Germinal center (tissue), 1 donor: ENCODE data around the gene UBTD1.
"Not testable (repeated sequence)": the region's sequence is repeated elsewhere in the genome, so short reads cannot be mapped to it uniquely, and the experiment has no call there.

Experiments used
- DNase-seq: peaks from one replicate; pipeline ENCODE4 v3.0.0; 2012; ENCODE audit warnings: mixed read lengths, low spot score

Gene UBTD1

GRCh38 chr10:97538839-97539238 lies 40.1 kb downstream of the UBTD1 start:
- DNase-seq, result no peak

GRCh38 chr10:97539523-97540200 lies 40.9 kb downstream of the UBTD1 start:
- no peak for DNase-seq

GRCh38 chr10:97540669-97541500 lies 42.2 kb downstream of the UBTD1 start:
- no peak for DNase-seq

- no peak for DNase-seq
Observed at GRCh38 chr10:97542169-97543024, 43.7 kb downstream of the UBTD1 start.

- no peak for DNase-seq
Observed at GRCh38 chr10:97543025-97543546, 44.4 kb downstream of the UBTD1 start.

GRCh38 chr10:97546456-97547270 lies 47.9 kb downstream of the UBTD1 start:
- DNase-seq, result no peak

- DNase-seq, result no peak
Observed at GRCh38 chr10:97547271-97547600, 48.5 kb downstream of the UBTD1 start.

GRCh38 chr10:97547962-97548361 lies 49.2 kb downstream of the UBTD1 start:
- no peak for DNase-seq

GRCh38 chr10:97548828-97549455 lies 50.2 kb downstream of the UBTD1 start:
- DNase-seq, result no peak

- DNase-seq, result no peak
Observed at GRCh38 chr10:97549587-97550322, 51.0 kb downstream of the UBTD1 start.

GRCh38 chr10:97550336-97551149 lies 51.8 kb downstream of the UBTD1 start:
- no peak for DNase-seq

GRCh38 chr10:97551271-97551670 lies 52.5 kb downstream of the UBTD1 start:
- no peak for DNase-seq

- DNase-seq, result peak; percentile 54
Observed at GRCh38 chr10:97553575-97554031, 54.9 kb downstream of the UBTD1 start.

- DNase-seq, result not testable (repeated sequence)
Observed at GRCh38 chr10:97554336-97554735, 55.6 kb downstream of the UBTD1 start.

- DNase-seq, result not testable (repeated sequence)
Observed at GRCh38 chr10:97555541-97555940, 56.8 kb downstream of the UBTD1 start.

- not testable (repeated sequence) for DNase-seq
Observed at GRCh38 chr10:97560731-97561381, 62.1 kb downstream of the UBTD1 start.

GRCh38 chr10:97561386-97562077 lies 62.8 kb downstream of the UBTD1 start:
- not testable (repeated sequence) for DNase-seq

- DNase-seq, result not testable (repeated sequence)
Observed at GRCh38 chr10:97562329-97562728, 63.6 kb downstream of the UBTD1 start.
